ENCODE data around the gene MAPK1. TPM values are rescaled to one million over a fixed set of nuclear protein-coding genes. Genes with fewer than 3 reads are reported as not detected.

Gene MAPK1
- total and polyA plus RNA-seq, 8 donors: 89.8 to 171 (median 104) TPM

DNA sequence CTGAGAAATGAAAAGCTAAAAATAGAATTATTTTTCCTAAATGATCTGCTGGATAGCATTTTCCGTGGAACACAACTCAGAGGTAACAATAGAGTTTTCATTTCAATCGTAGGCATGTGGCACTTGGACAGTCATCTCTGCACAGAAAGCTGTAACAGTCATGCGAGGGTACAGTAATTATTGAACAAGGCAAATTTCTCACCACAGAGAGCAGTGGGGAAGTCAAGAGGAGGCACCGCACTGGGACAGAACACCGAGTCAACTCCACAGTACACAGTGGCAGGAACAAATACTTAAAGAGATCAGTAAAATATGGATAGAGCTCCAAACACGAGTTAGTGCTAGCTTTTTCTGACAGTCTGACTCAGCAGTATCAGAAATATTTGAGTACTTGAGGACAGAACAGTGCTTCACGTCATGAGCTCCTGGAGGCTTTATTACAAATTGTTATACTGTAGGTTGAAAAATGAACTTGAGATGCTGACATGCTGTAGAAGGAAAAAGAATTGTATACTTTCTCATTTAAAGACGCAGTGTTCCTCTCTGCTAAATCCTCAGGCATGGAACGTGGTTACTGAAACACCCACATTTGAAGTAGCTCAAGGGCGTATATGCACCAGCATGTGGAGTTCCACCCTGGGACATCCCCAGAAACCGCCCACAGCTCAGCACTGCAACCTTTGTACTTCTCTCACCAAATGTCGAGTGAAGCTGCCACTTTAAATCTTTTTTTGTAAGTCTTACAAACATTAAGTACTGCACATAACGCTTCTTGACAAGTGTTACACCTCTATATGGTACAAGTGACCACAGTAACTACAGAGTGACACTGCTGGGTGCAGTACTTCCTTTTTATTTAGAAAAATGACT, 104.5 kb downstream of the MAPK1 start:
- Histone ChIP-seq H3K27ac (no peak overlapping the region), H3K4me1 (peaks cover 0 to 15% of the 10 kb centered on the region in 2 donors), H3K27me3 (no peaks in the 10 kb centered on the region), H3K4me3 (no peak overlapping the region), H3K9me3 (no peaks in the 10 kb centered on the region), H3K36me3 (peaks cover 0 to 86% of the 10 kb centered on the region in 2 donors)
- DNase-seq (no peak), ATAC-seq (no peak)
- TF ChIP-seq, protein P1, sequence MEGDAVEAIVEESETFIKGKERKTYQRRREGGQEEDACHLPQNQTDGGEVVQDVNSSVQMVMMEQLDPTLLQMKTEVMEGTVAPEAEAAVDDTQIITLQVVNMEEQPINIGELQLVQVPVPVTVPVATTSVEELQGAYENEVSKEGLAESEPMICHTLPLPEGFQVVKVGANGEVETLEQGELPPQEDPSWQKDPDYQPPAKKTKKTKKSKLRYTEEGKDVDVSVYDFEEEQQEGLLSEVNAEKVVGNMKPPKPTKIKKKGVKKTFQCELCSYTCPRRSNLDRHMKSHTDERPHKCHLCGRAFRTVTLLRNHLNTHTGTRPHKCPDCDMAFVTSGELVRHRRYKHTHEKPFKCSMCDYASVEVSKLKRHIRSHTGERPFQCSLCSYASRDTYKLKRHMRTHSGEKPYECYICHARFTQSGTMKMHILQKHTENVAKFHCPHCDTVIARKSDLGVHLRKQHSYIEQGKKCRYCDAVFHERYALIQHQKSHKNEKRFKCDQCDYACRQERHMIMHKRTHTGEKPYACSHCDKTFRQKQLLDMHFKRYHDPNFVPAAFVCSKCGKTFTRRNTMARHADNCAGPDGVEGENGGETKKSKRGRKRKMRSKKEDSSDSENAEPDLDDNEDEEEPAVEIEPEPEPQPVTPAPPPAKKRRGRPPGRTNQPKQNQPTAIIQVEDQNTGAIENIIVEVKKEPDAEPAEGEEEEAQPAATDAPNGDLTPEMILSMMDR (IDR thresholded peaks at IDR 0.05): no peak
- intact Hi-C loops (cut with DNase I): no loop called here

DNA sequence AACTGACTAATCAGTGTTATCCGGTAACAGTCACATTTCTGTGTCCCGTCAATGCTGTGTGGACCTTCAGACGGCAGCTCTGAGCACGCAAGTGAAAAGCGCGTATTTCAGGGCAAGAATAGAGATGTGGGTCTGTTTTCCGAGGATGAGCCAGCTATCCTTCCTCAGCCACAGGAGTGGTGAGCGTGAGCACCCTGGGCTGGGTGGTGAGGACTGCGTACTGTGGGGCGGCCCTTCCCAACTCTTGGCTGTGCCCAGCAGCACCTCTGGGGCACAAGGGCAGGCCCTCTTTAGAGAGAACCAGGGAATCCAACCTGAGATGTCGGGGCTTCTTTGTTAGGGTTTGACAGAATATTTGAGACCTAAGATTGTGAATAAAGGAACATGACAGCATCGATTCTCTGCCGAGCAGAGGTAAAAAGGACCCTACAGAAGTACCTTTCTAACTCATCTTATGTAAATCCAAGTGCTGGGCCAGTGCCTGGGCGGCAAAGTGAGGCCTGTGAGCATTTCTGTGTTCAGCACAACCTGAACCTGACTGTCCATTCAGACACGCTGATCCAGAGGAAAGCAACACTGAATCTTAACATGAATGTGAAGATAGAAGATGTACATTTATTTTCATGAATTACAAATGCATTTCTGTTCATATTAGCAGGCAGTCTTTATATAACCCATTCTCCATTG, 105.3 kb downstream of the MAPK1 start:
- intact Hi-C loops (cut with DNase I): no loop called here
- no peak overlapping the region for H3K27ac ChIP-seq

DNA sequence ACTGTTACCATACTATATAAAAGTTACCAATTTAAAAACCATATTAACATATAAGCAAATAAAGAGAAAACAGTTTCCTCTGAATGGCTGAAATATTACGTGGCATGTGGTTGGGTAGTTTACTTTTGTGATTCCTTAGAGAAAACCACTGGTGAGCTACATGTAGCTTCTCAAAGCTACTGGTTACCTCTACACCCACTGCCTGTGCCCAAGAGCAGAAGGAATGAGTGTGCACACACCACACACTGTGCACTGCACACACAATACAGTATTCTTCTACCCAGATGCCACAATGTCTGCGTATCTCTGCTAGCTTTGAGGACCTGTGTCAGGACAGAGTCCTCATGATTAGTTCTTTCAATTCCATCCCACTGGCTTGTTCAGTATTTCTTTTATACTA, 106.4 kb downstream of the MAPK1 start:
- no peaks in the 10 kb centered on the region for H3K9me3 ChIP-seq
- H3K27me3 ChIP-seq: no peaks in the 10 kb centered on the region
- DNase-seq: no peak
- no peak for ATAC-seq
- H3K36me3 ChIP-seq: peaks cover 0 to 81% of the 10 kb centered on the region in 2 donors
- TF ChIP-seq, protein P1 (IDR thresholded peaks at IDR 0.05): no peak
- H3K4me3 ChIP-seq: no peak overlapping the region
- no peak overlapping the region for H3K27ac ChIP-seq
- peaks cover 0 to 14% of the 10 kb centered on the region in 2 donors for H3K4me1 ChIP-seq
- intact Hi-C loops (cut with DNase I): no loop called here

More for the DNA sequence above, 105.3 kb downstream of the MAPK1 start:
- DNase-seq (no peak), ATAC-seq (no peak)
- Histone ChIP-seq H3K27me3 (no peaks in the 10 kb centered on the region), H3K4me1 (peaks cover 0 to 15% of the 10 kb centered on the region in 2 donors), H3K9me3 (no peaks in the 10 kb centered on the region), H3K4me3 (no peak overlapping the region), H3K36me3 (peaks cover 0 to 86% of the 10 kb centered on the region in 2 donors)
- TF ChIP-seq, protein P1 (IDR thresholded peaks at IDR 0.05): no peak

DNA sequence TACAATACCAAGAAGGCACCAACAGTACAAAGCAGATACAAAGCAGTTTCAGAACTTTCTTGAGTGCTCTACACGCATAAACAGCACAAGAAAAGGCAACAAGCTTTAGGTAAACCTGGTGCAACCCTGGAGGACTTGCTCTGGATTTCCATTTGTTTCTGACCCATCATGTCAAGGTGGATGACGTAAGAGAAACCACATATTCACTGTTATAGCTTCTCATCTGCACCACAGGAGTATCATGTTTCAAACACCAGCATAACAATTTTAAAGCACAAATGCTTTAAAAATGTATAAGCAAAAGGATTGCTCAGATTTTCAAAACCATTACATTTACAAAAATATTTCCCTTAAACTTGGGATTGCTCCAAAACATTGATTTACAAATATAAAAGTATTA, 106.8 kb downstream of the MAPK1 start:
- peaks cover 0 to 16% of the 10 kb centered on the region in 2 donors for H3K4me1 ChIP-seq
- peaks cover 0 to 76% of the 10 kb centered on the region in 2 donors for H3K36me3 ChIP-seq
- no peaks in the 10 kb centered on the region for H3K27me3 ChIP-seq

More for the DNA sequence above, 106.8 kb downstream of the MAPK1 start:
- Histone ChIP-seq H3K9me3 (no peaks in the 10 kb centered on the region), H3K27ac (no peak overlapping the region), H3K4me3 (no peak overlapping the region)
- TF ChIP-seq, protein P1 (IDR thresholded peaks at IDR 0.05): no peak
- intact Hi-C loops (cut with DNase I): no loop called here
- no peak for DNase-seq
- no peak for ATAC-seq

Data from left lung (tissue), 10 donors.